H9 (cell line): Measurements from ENCODE around the gene LENG9. TPM values are rescaled to one million over a fixed set of nuclear protein-coding genes. Genes with fewer than 3 reads are reported as not detected.

ENCODE experiments used
- DNase-seq: peaks from one replicate; pipeline ENCODE4 v3.0.0-alpha.2; 2017
- H2AFZ ChIP-seq: one replicate; pipeline ENCODE4 v1.6.1; 2013; ENCODE audit warnings: mild to moderate bottlenecking, low read length, control low read depth, moderate library complexity
- H2AK5ac ChIP-seq: 2 replicates; pipeline ENCODE4 v1.6.1; 2013; ENCODE audit warnings: low read length, control low read depth, mixed read lengths; ENCODE audit not compliant: insufficient read length
- H2BK120ac ChIP-seq: one replicate; pipeline ENCODE4 v1.6.1; 2013; ENCODE audit warnings: low read depth, mild to moderate bottlenecking, low read length, control low read depth, inconsistent platforms; ENCODE audit not compliant: poor library complexity, severe bottlenecking
- H2BK12ac ChIP-seq: 2 replicates; pipeline ENCODE4 v1.6.1; 2013; ENCODE audit warnings: low read length, control low read depth, mixed read lengths, low read depth; ENCODE audit not compliant: insufficient read length
- H2BK15ac ChIP-seq: 2 replicates; pipeline ENCODE4 v1.6.1; 2013; ENCODE audit warnings: low read depth, low read length, control low read depth
- H2BK20ac ChIP-seq: one replicate; pipeline ENCODE4 v1.6.1; 2013; ENCODE audit warnings: low read depth, mild to moderate bottlenecking, low read length, control low read depth, inconsistent platforms; ENCODE audit not compliant: poor library complexity, severe bottlenecking
- H2BK5ac ChIP-seq: 2 replicates; pipeline ENCODE4 v1.6.1; 2013; ENCODE audit warnings: low read length, control low read depth, mixed read lengths; ENCODE audit not compliant: insufficient read length
- H3K14ac ChIP-seq: 2 replicates; pipeline ENCODE4 v1.6.1; 2013; ENCODE audit warnings: low read length, control low read depth; ENCODE audit not compliant: insufficient read depth
- H3K18ac ChIP-seq: 2 replicates; pipeline ENCODE4 v1.6.1; 2013; ENCODE audit warnings: low read depth, mild to moderate bottlenecking, mixed read lengths, low read length, control low read depth; ENCODE audit not compliant: insufficient read length
- H3K23ac ChIP-seq: 2 replicates; pipeline ENCODE4 v1.6.1; 2013; ENCODE audit warnings: low read length, control low read depth, mixed read lengths, low read depth; ENCODE audit not compliant: insufficient read length
- H3K23me2 ChIP-seq: 2 replicates; pipeline ENCODE4 v1.6.1; 2013; ENCODE audit warnings: low read depth, mild to moderate bottlenecking, mixed read lengths, low read length, control low read depth; ENCODE audit not compliant: insufficient read length, poor library complexity, severe bottlenecking
- H3K27ac ChIP-seq: 2 replicates; pipeline ENCODE4 v1.5.1; 2013; ENCODE audit warnings: low read length, control low read depth, mixed read lengths, low read depth; ENCODE audit not compliant: insufficient read length
- H3K27me3 ChIP-seq: 2 replicates; pipeline ENCODE4 v1.6.1; 2013; ENCODE audit warnings: low read length, control low read depth, inconsistent platforms; ENCODE audit not compliant: insufficient read depth
- H3K4ac ChIP-seq: 2 replicates; pipeline ENCODE4 v1.6.1; 2013; ENCODE audit warnings: low read depth, mild to moderate bottlenecking, control low read depth, inconsistent platforms, low read length, moderate library complexity
- H3K4me1 ChIP-seq: 2 replicates; pipeline ENCODE4 v1.6.1; 2013; ENCODE audit warnings: low read length, control low read depth, inconsistent platforms; ENCODE audit not compliant: insufficient read depth
- H3K4me2 ChIP-seq: 2 replicates; pipeline ENCODE4 v1.6.1; 2013; ENCODE audit warnings: low read length, control low read depth, mixed read lengths; ENCODE audit not compliant: insufficient read length, insufficient read depth
- H3K56ac ChIP-seq: 2 replicates; pipeline ENCODE4 v1.6.1; 2013; ENCODE audit warnings: low read depth, mild to moderate bottlenecking, mixed read lengths, low read length, control low read depth; ENCODE audit not compliant: insufficient read length
- H3K79me1 ChIP-seq: 2 replicates; pipeline ENCODE4 v1.6.1; 2013; ENCODE audit warnings: low read depth, mild to moderate bottlenecking, moderate library complexity, low read length, control low read depth, inconsistent platforms; ENCODE audit not compliant: insufficient read depth, poor library complexity, severe bottlenecking
- H3K79me2 ChIP-seq: 2 replicates; pipeline ENCODE4 v1.6.1; 2013; ENCODE audit warnings: low read length, control low read depth, inconsistent platforms; ENCODE audit not compliant: insufficient read depth
- H3K9ac ChIP-seq: 2 replicates; pipeline ENCODE4 v1.6.1; 2013; ENCODE audit warnings: low read length, control low read depth, mixed read lengths; ENCODE audit not compliant: insufficient read length; ENCODE audit errors: extremely low read depth
- H3K9me3 ChIP-seq: one replicate; pipeline ENCODE4 v1.6.1; 2013; ENCODE audit warnings: low read depth, low read length, inconsistent platforms; ENCODE audit not compliant: control insufficient read depth
- H3T11ph ChIP-seq: one replicate; pipeline ENCODE4 v1.6.1; 2013; ENCODE audit warnings: mild to moderate bottlenecking, low read length, control low read depth, inconsistent platforms
- H4K20me1 ChIP-seq: one replicate; pipeline ENCODE4 v1.6.1; 2013; ENCODE audit not compliant: control insufficient read depth, insufficient read length, insufficient read depth
- H4K5ac ChIP-seq: 2 replicates; pipeline ENCODE4 v1.6.1; 2013; ENCODE audit warnings: low read depth, mild to moderate bottlenecking, mixed read lengths, low read length, control low read depth; ENCODE audit not compliant: insufficient read length
- H4K8ac ChIP-seq: replicated peaks from 2 replicates; pipeline ENCODE4 v1.6.1; 2013; ENCODE audit warnings: low read length, control low read depth, mixed read lengths, low read depth; ENCODE audit not compliant: insufficient read length
- H4K91ac ChIP-seq: 2 replicates; pipeline ENCODE4 v1.6.1; 2013; ENCODE audit warnings: low read depth, mild to moderate bottlenecking, moderate library complexity, mixed read lengths, low read length, control low read depth; ENCODE audit not compliant: insufficient read length
- H3K27ac Mint-ChIP-seq, 3 experiments: 2 replicates in 2 of 3; 3 replicates in 1 of 3; pipeline ENCODE4 v1.8.0; 2020 to 2021; ENCODE audit warnings: mixed read lengths in 3 of 3, mild to moderate bottlenecking in 1 of 3, moderate library complexity in 1 of 3
- H3K27me3 Mint-ChIP-seq: 2 replicates; pipeline ENCODE4 v1.8.0; 2021; ENCODE audit warnings: low read depth, mild to moderate bottlenecking, moderate library complexity, mixed read lengths
- H3K36me3 Mint-ChIP-seq, 3 experiments: 2 replicates in 2 of 3; 3 replicates in 1 of 3; pipeline ENCODE4 v1.8.0; 2020 to 2021; ENCODE audit warnings: low read depth in 3 of 3, mixed read lengths in 3 of 3; ENCODE audit not compliant: insufficient read depth in 1 of 3
- H3K4me1 Mint-ChIP-seq, 2 experiments: 2 replicates each; pipeline ENCODE4 v1.8.0; 2020; ENCODE audit warnings: mixed read lengths in 2 of 2
- H3K4me3 Mint-ChIP-seq, 2 experiments: 2 replicates in 1 of 2; 3 replicates in 1 of 2; pipeline ENCODE4 v1.8.0; 2020 to 2021; ENCODE audit warnings: mild to moderate bottlenecking in 2 of 2, mixed read lengths in 2 of 2, moderate library complexity in 1 of 2
- H3K9me3 Mint-ChIP-seq, 2 experiments: 2 replicates in 1 of 2; 3 replicates in 1 of 2; pipeline ENCODE4 v1.8.0; 2020; ENCODE audit warnings: mild to moderate bottlenecking in 2 of 2, mixed read lengths in 2 of 2, moderate library complexity in 1 of 2
- WGBS: extraction: QIAGEN DNeasy Blood & Tissue Kit; methylation state at CpG from one replicate; pipeline ENCODE4 v1.1.7; 2013; ENCODE audit warnings: missing lambda C conversion rate, low lambda C conversion rate, mixed read lengths; ENCODE audit not compliant: insufficient read length; ENCODE audit errors: extremely low coverage; 5-methylcytosine and 5-hydroxymethylcytosine counted together
- total RNA-seq: library from RNA; stranded (reverse); gene quantifications from 2 replicates; pipeline ENCODE4 v1.2.1, GENCODE V29; 2021
- TF ChIP-seq, protein P1 (sequence below): fragments of 200-600 bp; sonication (generic); conservative IDR thresholded peaks from 3 replicates; pipeline ENCODE4 v1.8.0; 2021; ENCODE audit warnings: antibody characterized with exemption, mild to moderate bottlenecking

LENG9 gene
- total RNA-seq, 1 experiment from 2014 or later, result 3.8 TPM

DNA sequence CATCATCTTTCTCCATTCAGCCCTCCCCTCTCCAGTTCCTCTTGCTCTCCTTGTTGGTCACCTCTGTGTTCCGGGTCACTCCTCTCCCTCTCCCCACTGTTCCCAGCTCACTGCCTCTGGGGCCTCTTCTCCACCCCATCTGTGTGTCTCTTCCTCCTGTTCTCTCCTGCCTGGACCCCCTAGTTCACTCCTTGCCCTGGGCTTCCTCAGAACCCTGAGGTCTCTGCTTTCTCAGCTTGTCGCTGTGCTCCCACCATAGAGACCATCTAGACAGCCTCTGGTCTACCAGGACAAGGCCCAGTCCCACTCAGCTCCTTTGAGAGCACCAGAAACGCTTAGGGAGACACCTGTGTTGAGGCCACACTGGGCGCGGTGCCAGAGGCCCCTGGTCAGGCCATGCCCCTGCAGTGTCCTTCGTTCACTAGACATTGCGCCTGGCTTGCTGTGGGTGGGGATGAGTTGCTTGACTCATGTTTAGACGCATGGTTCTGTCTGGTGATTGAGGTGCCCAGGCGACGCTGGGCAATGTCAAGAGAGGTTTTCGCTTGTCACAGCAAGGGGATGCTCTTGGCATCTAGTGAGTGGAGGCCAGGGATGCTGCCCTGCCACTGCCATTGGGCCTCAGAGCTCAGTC, 4.8 kb downstream of the LENG9 start:
- no peaks in the 10 kb centered on the region for H3K79me1 ChIP-seq
- H3K27ac ChIP-seq, result no peak overlapping the region
- no peak overlapping the region for H3K14ac ChIP-seq
- H3K4me3 Mint-ChIP-seq, result peak overlapping the region in 1 of 2 experiments; percentile 38; a peak in 2 of 5 replicates
- no peak overlapping the region for H3K4ac ChIP-seq
- peak overlapping the region in 2 of 3 experiments; percentile 91 to 95; a peak in 6 of 7 replicates for H3K27ac Mint-ChIP-seq
- H4K5ac ChIP-seq, result no peak overlapping the region
- no peak overlapping the region for H2AK5ac ChIP-seq
- H2AFZ ChIP-seq, result no peak overlapping the region
- no peaks in the 10 kb centered on the region for H3K27me3 ChIP-seq
- whole genome bisulfite sequencing, result no CpG with 5 or more reads among the region's 11 CpGs
- no peak overlapping the region for H2BK5ac ChIP-seq
- H2BK15ac ChIP-seq, result no peak overlapping the region
- peaks cover 39 to 76% (median 74%) of the 10 kb centered on the region in 3 experiments; a peak in 6 of 7 replicates for H3K36me3 Mint-ChIP-seq
- no peaks in the 10 kb centered on the region for H3K27me3 Mint-ChIP-seq
- H3K18ac ChIP-seq, result no peak overlapping the region
- peaks cover 5 to 7% of the 10 kb centered on the region in 2 experiments; a peak in 3 of 4 replicates for H3K4me1 Mint-ChIP-seq
- H4K8ac ChIP-seq, result no peak overlapping the region
- no peak overlapping the region for H3K9ac ChIP-seq
- H3K23ac ChIP-seq, result no peak overlapping the region
- H3K4me2 ChIP-seq, result no peak overlapping the region
- H3K9me3 ChIP-seq, result no peaks in the 10 kb centered on the region
- H2BK20ac ChIP-seq, result no peak overlapping the region
- no peaks in the 10 kb centered on the region for H4K20me1 ChIP-seq
- H3T11ph ChIP-seq, result no peak overlapping the region
- peaks cover 8% of the 10 kb centered on the region for H3K23me2 ChIP-seq
- H3K56ac ChIP-seq, result no peak overlapping the region
- no peak overlapping the region for H2BK12ac ChIP-seq
- no peak for DNase-seq
- no peaks in the 10 kb centered on the region for H3K4me1 ChIP-seq
- H2BK120ac ChIP-seq, result no peak overlapping the region
- H3K79me2 ChIP-seq, result no peaks in the 10 kb centered on the region
- peaks cover 0 to 2% of the 10 kb centered on the region in 2 experiments; a peak in 1 of 5 replicates for H3K9me3 Mint-ChIP-seq
- TF ChIP-seq, protein P1, sequence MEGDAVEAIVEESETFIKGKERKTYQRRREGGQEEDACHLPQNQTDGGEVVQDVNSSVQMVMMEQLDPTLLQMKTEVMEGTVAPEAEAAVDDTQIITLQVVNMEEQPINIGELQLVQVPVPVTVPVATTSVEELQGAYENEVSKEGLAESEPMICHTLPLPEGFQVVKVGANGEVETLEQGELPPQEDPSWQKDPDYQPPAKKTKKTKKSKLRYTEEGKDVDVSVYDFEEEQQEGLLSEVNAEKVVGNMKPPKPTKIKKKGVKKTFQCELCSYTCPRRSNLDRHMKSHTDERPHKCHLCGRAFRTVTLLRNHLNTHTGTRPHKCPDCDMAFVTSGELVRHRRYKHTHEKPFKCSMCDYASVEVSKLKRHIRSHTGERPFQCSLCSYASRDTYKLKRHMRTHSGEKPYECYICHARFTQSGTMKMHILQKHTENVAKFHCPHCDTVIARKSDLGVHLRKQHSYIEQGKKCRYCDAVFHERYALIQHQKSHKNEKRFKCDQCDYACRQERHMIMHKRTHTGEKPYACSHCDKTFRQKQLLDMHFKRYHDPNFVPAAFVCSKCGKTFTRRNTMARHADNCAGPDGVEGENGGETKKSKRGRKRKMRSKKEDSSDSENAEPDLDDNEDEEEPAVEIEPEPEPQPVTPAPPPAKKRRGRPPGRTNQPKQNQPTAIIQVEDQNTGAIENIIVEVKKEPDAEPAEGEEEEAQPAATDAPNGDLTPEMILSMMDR, result no peak
- no peak overlapping the region for H4K91ac ChIP-seq
